GM12872 (cell line): ENCODE results near the gene LSM7.

Source experiments
- CTCF ChIP-seq: IDR thresholded peaks from 3 replicates; pipeline ENCODE4 v1.5.1; 2011; ENCODE audit warnings: low read depth, mild to moderate bottlenecking, low read length, moderate library complexity; ENCODE audit not compliant: insufficient read depth

Gene LSM7

DNA sequence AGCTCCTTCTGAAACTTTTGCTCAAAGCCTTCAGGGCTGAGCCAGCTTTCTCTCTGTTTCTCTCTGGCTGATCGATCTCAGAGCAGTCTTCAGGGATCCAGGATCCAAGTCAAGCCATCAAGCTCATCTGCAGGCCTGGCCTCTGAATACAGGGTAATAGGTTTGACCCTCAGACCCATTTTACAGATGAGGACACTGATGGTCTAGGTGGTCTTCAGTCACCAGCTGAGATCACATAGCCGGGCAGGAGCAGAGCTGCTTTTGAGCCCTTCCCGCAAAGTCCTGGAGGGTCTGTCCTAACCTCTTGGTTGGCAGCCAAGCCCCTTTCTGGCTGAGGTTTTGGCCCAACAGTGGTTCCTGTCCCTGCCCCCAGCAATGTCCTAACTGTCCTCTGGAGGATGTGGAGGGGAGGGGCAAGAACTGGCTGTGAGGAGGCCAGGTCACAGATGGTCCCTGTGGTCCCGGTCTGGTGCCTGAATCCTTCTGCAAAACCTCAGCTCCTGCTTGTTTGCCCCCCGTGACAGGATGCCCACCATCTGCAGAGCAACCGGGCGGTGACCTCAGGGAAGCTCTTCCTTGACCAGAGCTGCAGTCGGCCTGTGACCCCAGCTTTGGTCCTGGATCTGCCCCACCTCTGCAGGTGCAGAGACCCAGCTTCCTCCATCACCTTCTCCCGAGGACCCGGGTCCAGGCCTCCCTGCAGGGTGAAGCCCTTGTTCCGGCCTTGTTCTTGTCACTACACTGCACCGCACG is 40.6 kb downstream of the LSM7 start:
- TF ChIP-seq CTCF: no peak

- no peak for TF ChIP-seq CTCF
Measured at GRCh38 chr19:2286402-2287140, 41.8 kb downstream of the LSM7 start.

GRCh38 chr19:2283835-2284507 is 44.4 kb downstream of the LSM7 start:
- no peak for TF ChIP-seq CTCF

GRCh38 chr19:2282862-2283237 is 45.5 kb downstream of the LSM7 start:
- TF ChIP-seq CTCF: no peak

DNA sequence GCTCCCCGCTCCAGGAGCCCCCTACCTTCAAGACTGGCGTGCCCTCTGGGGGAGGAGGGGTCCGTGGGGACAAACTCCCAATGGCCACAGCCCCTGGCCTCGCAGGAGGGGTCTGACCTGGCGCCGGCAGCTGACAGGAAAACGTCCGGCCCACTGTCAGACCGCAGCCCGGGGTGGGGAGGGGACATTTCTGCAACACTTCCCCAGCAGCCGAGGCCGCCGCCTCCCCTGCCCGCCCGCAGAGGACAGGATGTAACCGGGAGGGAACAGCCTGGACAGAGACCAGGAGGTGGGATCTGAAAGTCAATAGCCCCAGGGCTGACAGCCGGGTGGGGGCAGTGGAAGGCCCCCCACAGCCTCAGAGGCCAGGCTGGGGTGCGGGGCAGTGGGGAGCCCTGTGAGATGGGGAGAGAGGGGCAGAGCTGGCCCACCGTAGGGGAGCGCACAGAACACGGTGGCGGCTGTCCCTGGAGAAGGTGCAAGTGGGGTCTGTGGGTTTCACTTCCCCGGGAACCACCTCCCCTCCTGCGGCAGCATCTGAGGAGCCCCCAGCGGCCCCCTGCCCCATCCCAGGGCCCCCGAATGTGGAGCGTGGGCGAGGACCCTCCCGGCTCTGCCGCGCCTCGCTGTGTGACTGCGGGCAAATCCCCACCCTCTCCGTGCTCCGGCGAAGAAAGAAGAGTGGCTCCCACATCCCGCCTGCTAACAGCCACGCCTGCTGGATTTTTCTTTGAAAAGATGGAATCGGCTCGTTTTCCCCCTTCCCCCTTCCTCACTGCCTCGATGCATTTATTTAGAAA is 46.1 kb downstream of the LSM7 start, which contains the start of gene PEAK3:
Gene PEAK3 (minus strand): TSS at position 114 of the 800 bp plus-strand sequence. CDS start 1,244 bp downstream, outside the sequence.
- no peak for TF ChIP-seq CTCF

DNA sequence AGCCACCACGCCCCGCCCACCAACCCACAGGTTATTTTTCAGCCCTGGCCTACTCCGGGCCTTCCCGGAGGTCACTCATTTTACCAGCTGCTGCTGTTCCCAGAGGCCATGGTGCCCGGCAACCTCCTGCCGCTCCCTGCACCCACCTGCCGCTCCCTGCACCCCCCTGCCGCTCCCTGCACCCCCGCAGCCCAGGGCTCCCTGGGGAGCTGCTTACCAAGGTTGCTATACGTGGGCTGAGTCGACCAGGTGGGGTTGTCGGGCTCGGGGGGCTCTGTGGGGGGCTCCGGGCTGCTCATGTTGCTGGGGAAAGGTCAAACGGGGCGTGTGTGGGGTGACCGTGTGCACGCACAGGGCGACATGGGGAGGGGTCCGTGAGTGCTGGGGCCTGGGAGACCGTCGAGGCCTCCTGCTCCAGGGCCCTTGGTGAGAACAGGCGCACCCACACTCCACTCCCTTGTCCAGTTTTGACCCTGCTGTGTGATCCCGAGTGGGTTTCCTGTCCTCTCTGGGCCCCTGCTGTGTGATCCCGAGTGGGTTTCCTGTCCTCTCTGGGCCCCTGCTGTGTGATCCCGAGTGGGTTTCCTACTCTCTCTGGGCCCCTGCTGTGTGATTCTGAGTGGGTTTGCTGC is 47.6 kb downstream of the LSM7 start:
- no peak for TF ChIP-seq CTCF
